Fibroblast of villous mesenchyme (primary cell): Measurements from ENCODE around the gene TRIP4. TPM values are rescaled to one million over a fixed set of nuclear protein-coding genes. Genes with fewer than 3 reads are reported as not detected.

ENCODE experiments used
- DNase-seq: peaks from one replicate; pipeline ENCODE4 v3.0.0-alpha.2; 2010; ENCODE audit warnings: low read depth
- H3K4me3 ChIP-seq: 2 replicates; pipeline ENCODE4 v1.5.1; 2011; ENCODE audit warnings: low read depth, mild to moderate bottlenecking, low read length
- CTCF ChIP-seq: IDR thresholded peaks from 2 replicates; pipeline ENCODE4 v1.5.1; 2012; ENCODE audit warnings: low read depth, mild to moderate bottlenecking, low read length; ENCODE audit not compliant: insufficient read depth
- total RNA-seq: library from RNA; depleted of rRNA; stranded (reverse); fragments of >200 nt; gene quantifications from 2 replicates; pipeline ENCODE4 v1.2.3, GENCODE V29; 2012

Gene TRIP4
- total RNA-seq, 1 donor = 10.8 TPM

GRCh38 chr15:64464276-64465005 lies 76.8 kb downstream of the TRIP4 start:
- H3K4me3 ChIP-seq = no peak overlapping the region
- no peak for TF ChIP-seq CTCF
- peak; percentile 31 for DNase-seq

GRCh38 chr15:64466408-64467141 lies 78.9 kb downstream of the TRIP4 start:
- no peak for TF ChIP-seq CTCF

GRCh38 chr15:64472161-64472560 lies 84.5 kb downstream of the TRIP4 start:
- no peak for TF ChIP-seq CTCF
- H3K4me3 ChIP-seq = no peak overlapping the region
- no peak for DNase-seq

More at GRCh38 chr15:64466408-64467141, 78.9 kb downstream of the TRIP4 start:
- no peak overlapping the region for H3K4me3 ChIP-seq
- no peak for DNase-seq

GRCh38 chr15:64474846-64475245 lies 87.2 kb downstream of the TRIP4 start:
- H3K4me3 ChIP-seq = no peak overlapping the region
- DNase-seq = no peak
- TF ChIP-seq CTCF = no peak

- no peak overlapping the region for H3K4me3 ChIP-seq
- no peak for DNase-seq
- no peak for TF ChIP-seq CTCF
These were observed 88.9 kb downstream of the TRIP4 start for GRCh38 chr15:64476550-64476949.

- peak; percentile 90 for DNase-seq
- no peak for TF ChIP-seq CTCF
- H3K4me3 ChIP-seq = no peak overlapping the region
These were observed 91.2 kb downstream of the TRIP4 start for GRCh38 chr15:64478863-64479262.

- no peak overlapping the region for H3K4me3 ChIP-seq
- no peak for TF ChIP-seq CTCF
- DNase-seq = no peak
These were observed 93.3 kb downstream of the TRIP4 start for GRCh38 chr15:64480891-64481290.
